ENCODE results near the gene RGS14.

Gene RGS14

DNA sequence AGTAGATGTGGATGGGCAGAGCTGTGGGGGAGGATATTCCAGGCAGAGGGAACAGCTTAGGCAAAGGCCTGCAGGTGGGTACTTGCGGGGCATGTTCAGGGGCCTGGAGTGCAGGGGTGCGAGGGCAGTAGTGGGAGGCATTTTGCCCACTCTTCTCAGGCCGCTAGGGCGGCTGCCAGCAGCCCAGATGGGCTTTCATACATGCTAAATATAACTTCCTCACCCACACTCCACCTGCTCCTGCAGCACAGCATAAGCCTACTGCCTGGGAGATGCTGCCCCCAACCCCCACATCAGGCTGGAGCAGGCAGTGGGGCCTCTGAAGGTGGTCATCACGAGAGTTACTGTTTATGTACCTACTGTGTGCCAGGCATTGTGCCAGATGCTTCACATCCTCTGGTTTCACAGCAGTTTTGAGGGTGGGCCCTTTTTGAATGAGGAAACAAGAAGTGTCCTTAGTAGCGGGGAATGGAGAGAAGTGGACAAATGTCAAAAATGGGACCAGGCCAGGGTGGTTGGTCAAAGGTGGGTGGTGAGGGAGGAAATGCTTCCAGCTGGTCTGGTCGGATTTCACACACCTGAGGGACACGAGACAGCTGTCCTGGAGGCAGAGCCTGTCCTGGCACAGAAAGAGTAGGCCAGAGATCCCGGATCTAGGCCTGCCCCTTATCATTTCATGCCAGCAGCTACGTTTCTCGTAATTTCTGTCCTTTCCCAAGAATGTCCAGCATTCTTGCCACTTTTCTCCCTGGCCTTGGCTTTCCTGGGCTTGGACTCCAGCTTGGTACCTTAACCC lies 12.1 kb downstream of the RGS14 start:
- TF ChIP-seq, protein P1, sequence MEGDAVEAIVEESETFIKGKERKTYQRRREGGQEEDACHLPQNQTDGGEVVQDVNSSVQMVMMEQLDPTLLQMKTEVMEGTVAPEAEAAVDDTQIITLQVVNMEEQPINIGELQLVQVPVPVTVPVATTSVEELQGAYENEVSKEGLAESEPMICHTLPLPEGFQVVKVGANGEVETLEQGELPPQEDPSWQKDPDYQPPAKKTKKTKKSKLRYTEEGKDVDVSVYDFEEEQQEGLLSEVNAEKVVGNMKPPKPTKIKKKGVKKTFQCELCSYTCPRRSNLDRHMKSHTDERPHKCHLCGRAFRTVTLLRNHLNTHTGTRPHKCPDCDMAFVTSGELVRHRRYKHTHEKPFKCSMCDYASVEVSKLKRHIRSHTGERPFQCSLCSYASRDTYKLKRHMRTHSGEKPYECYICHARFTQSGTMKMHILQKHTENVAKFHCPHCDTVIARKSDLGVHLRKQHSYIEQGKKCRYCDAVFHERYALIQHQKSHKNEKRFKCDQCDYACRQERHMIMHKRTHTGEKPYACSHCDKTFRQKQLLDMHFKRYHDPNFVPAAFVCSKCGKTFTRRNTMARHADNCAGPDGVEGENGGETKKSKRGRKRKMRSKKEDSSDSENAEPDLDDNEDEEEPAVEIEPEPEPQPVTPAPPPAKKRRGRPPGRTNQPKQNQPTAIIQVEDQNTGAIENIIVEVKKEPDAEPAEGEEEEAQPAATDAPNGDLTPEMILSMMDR (IDR thresholded peaks at IDR 0.05; ENCODE audit: extremely low read depth, insufficient read depth, missing control alignments), result no peak
- DNase-seq (ENCODE audit: low spot score), result no peak
- in situ Hi-C loops (cut with MboI; ENCODE audit: low pct_unique_long_range_greater_than_20kb, low sequenced_read_pairs, unreplicated experiment), result no loop called here

DNA sequence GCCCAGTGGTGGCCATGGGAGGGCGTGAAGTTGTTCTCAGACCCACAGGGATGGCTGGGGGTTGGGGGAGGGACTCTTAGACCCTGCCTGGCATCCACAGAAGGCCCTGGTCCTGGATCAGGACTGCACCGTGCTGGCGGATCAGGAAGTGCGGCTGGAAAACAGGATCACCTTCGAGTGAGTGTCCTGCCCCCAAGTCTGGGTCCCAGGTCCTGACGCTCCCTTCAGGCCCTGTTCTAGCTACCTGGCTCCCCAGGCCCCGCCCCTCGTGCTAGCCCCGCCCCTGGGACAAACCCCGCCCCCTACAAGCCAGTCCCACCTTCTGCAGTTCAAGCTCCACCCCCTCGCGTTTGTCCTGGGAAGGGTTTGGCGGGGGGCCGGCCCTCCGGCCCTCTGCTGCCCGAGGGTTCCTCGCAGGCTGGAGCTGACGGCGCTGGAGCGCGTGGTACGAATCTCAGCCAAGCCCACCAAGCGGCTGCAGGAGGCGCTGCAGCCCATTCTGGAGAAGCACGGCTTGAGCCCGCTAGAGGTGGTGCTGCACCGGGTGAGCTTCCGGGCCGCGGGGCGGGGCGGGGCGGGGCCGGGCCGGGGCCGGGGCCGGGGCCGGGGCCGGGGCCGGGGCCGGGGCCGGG lies 12.9 kb downstream of the RGS14 start:
- in situ Hi-C loops (cut with MboI; ENCODE audit: low pct_unique_long_range_greater_than_20kb, low sequenced_read_pairs, unreplicated experiment), result no loop called here
- peak; percentile 68 for DNase-seq (ENCODE audit: low spot score)
- TF ChIP-seq, protein P1 (IDR thresholded peaks at IDR 0.05; ENCODE audit: extremely low read depth, insufficient read depth, missing control alignments), result peak; percentile 24

DNA sequence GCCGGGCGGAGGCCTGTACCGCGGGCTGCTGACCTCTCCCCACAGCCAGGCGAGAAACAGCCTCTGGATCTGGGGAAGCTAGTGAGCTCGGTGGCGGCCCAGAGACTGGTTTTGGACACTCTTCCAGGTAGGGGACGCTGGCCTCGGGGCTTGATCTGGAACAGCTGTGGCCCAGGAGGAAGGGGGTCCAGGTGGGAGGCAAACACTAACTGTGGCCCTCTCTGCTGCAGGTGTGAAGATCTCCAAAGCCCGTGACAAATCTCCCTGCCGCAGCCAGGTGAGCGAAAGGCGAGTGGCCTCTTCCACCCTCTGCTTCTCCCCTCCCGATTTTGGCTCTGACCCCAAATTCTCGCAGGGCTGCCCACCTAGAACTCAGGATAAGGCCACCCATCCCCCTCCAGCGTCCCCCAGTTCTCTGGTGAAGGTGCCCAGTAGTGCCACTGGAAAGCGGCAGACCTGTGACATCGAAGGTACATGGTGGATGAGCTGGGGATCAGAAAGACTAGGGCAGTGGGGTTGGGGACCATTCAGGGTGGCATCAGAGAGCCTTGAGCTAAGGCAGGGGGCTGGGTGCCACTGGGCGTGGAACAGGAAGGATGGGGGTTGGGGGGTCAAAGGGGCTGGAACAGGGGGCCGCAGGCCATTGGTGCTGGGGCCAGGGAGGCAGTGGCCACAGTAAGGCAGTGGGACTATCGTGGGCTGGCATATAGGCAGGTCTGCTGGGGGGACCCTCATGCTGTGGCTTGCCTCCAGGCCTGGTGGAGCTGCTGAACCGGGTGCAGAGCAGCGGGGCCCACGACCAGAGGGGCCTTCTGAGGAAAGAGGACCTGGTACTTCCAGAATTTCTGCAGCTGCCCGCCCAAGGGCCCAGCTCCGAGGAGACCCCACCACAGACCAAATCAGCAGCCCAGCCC lies 13.7 kb downstream of the RGS14 start:
- DNase-seq (ENCODE audit: low spot score), result no peak
- in situ Hi-C loops (cut with MboI; ENCODE audit: low pct_unique_long_range_greater_than_20kb, low sequenced_read_pairs, unreplicated experiment), result no loop called here
- TF ChIP-seq, protein P1 (IDR thresholded peaks at IDR 0.05; ENCODE audit: extremely low read depth, insufficient read depth, missing control alignments), result no peak

DNA sequence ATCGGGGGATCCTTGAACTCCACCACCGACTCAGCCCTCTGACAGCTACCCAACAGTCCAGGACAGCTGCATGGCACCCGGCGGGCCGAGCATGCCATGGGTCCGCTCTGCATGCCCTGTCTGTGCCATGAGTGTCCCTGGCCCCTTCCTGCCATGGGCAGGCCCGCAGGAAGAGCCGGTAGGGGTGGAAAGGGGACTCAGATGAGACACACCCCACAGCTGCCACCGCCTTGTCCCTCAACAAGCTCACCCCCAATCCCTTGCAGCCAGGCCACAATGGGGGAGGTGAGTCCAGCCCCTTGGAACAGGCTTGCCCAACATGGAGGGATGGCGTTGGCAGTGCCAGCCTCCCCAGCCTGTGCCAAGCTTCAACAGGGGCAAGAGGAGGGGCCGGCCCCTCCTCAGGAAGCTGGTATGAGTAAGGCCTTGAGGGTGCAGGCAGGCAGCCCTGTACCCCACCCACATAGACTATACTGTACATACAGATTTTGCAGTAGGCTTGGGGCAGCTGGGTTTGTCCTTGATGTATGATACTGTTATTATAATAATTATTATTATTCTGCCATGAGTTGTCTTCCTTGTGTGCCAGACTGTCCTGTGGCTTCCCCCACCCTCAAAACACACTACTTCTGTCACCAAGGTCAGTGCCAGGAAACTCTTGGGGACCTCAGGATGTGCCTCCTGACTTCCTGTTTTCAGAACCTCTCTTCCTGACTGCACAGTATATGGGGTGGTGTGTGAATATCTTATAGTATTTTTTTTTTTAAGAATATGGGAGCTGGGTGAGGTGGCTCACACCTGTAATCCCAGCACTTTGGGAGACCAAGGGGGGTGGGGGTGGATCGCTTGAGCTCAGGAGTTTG lies 14.5 kb downstream of the RGS14 start:
- no peak for DNase-seq (ENCODE audit: low spot score)
- TF ChIP-seq, protein P1 (IDR thresholded peaks at IDR 0.05; ENCODE audit: extremely low read depth, insufficient read depth, missing control alignments), result no peak
- in situ Hi-C loops (cut with MboI; ENCODE audit: low pct_unique_long_range_greater_than_20kb, low sequenced_read_pairs, unreplicated experiment), result no loop called here

DNA sequence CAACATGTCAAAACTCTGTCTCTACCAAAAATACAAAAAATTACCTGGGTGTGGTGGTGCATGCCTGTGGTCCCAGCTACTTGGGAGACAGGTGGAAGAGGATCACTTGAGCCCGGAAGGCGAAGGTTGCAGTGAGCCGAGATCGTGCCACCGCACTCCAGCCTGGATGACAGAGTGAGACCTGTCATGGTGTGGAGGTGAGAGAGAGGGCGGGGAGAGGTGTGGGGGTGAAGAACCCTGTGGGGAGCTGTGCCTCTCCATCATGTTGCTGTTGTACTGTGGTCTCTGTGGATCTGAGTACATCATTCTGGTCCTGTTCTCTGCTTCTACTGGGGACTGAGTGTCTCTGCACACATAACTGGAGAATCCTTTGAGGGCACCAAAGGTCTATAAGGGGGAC lies 15.2 kb downstream of the RGS14 start:
- DNase-seq (ENCODE audit: low spot score), result no peak
- in situ Hi-C loops (cut with MboI; ENCODE audit: low pct_unique_long_range_greater_than_20kb, low sequenced_read_pairs, unreplicated experiment), result no loop called here
- TF ChIP-seq, protein P1 (IDR thresholded peaks at IDR 0.05; ENCODE audit: extremely low read depth, insufficient read depth, missing control alignments), result no peak
